ENCODE data around the gene RPL12.

- no peak for TF ChIP-seq EZH2 (IDR thresholded peaks at IDR 0.05; ENCODE audit: borderline replicate concordance, insufficient read depth, low read depth, low read length, poor library complexity, severe bottlenecking)
- TF ChIP-seq CTCF (IDR thresholded peaks at IDR 0.05), result no peak
Measured at GRCh38 chr9:127482662-127483061, 31.5 kb upstream of the RPL12 start.
